B cell (primary cell): ENCODE measurements around the gene LRRC61.

Experiments used
- CTCF ChIP-seq: fragments of 200-600 bp; IDR thresholded peaks from one replicate; pipeline ENCODE4 v1.8.0; 2022; ENCODE audit warnings: antibody characterized with exemption, mild to moderate bottlenecking
- EZH2 ChIP-seq: IDR thresholded peaks from 2 replicates; pipeline ENCODE4 v1.6.1; 2012; ENCODE audit warnings: borderline replicate concordance, low read depth, mild to moderate bottlenecking, moderate library complexity, low read length; ENCODE audit not compliant: insufficient read depth, poor library complexity, severe bottlenecking

- no peak for TF ChIP-seq EZH2
- TF ChIP-seq CTCF = no peak
Measured at GRCh38 chr7:150375662-150376521, 52.7 kb downstream of the LRRC61 start.
